ENCODE measurements around the gene FRMD4A. TPM values are rescaled to one million over a fixed set of nuclear protein-coding genes. Genes with fewer than 3 reads are reported as not detected.

Gene FRMD4A
- total RNA-seq, 2 donors from 2014 or later, result 22.3 to 22.4 TPM

- no peaks in the 10 kb centered on the region for H3K9me3 Mint-ChIP-seq
- H3K4me1 Mint-ChIP-seq, result peaks cover 7% of the 10 kb centered on the region
- no peaks in the 10 kb centered on the region for H3K4me1 ChIP-seq (ENCODE audit: control insufficient read depth, insufficient read depth, low read length)
- H3K27me3 Mint-ChIP-seq (ENCODE audit: insufficient read depth), result peaks cover 6% of the 10 kb centered on the region
- H3K9ac ChIP-seq (ENCODE audit: extremely low read depth, low read length, poor library complexity, severe bottlenecking), result no peak overlapping the region
- H3K4me3 Mint-ChIP-seq, result no peak overlapping the region
- H3K36me3 ChIP-seq (ENCODE audit: control insufficient read depth, insufficient read depth, low read length), result no peaks in the 10 kb centered on the region
- no peak for TF ChIP-seq CTCF (conservative IDR thresholded peaks at IDR 0.05)
- H3K9me3 ChIP-seq (ENCODE audit: control insufficient read depth, low read length), result no peaks in the 10 kb centered on the region
- WGBS, 2 experiments (ENCODE audit: insufficient coverage in 1 of 2, insufficient read length in 1 of 2), result 90% methylated on average over 6 to 17 of the region's 17 CpGs
- no peak overlapping the region for H3K4me3 ChIP-seq (ENCODE audit: low read length)
- no peak for DNase-seq
- no peak overlapping the region for H3K27ac Mint-ChIP-seq
- H3K27ac ChIP-seq (ENCODE audit: low read depth, low read length), result no peak overlapping the region
- H3K27me3 ChIP-seq (ENCODE audit: control insufficient read depth, insufficient read depth, low read length, poor library complexity, severe bottlenecking), result no peaks in the 10 kb centered on the region
- H3K36me3 Mint-ChIP-seq (ENCODE audit: low read depth), result no peaks in the 10 kb centered on the region
Observed at GRCh38 chr10:14022954-14023672, 307.6 kb downstream of the FRMD4A start.

- 69 to 74% methylated on average over 4 of the region's 4 CpGs for WGBS, 2 experiments (ENCODE audit: insufficient coverage in 1 of 2, insufficient read length in 1 of 2)
- no peaks in the 10 kb centered on the region for H3K9me3 ChIP-seq (ENCODE audit: control insufficient read depth, low read length)
- TF ChIP-seq CTCF (conservative IDR thresholded peaks at IDR 0.05), result no peak
Observed at GRCh38 chr10:14022052-14022451, 308.7 kb downstream of the FRMD4A start.

GRCh38 chr10:14020037-14020664 lies 310.6 kb downstream of the FRMD4A start:
- H3K36me3 ChIP-seq (ENCODE audit: control insufficient read depth, insufficient read depth, low read length), result no peaks in the 10 kb centered on the region
- Mint-ChIP-seq H3K27me3 (ENCODE audit: insufficient read depth) (peaks cover 9% of the 10 kb centered on the region), H3K4me3 (no peak overlapping the region), H3K27ac (no peak overlapping the region), H3K4me1 (peaks cover 7% of the 10 kb centered on the region), H3K9me3 (no peaks in the 10 kb centered on the region), H3K36me3 (ENCODE audit: low read depth) (no peaks in the 10 kb centered on the region)
- no peak overlapping the region for H3K27ac ChIP-seq (ENCODE audit: low read depth, low read length)
- no peak overlapping the region for H3K9ac ChIP-seq (ENCODE audit: extremely low read depth, low read length, poor library complexity, severe bottlenecking)
- 78 to 86% methylated on average over 7 to 9 of the region's 9 CpGs for WGBS, 2 experiments (ENCODE audit: insufficient coverage in 1 of 2, insufficient read length in 1 of 2)
- H3K4me3 ChIP-seq (ENCODE audit: low read length), result no peak overlapping the region
- TF ChIP-seq CTCF (conservative IDR thresholded peaks at IDR 0.05), result no peak
- H3K9me3 ChIP-seq (ENCODE audit: control insufficient read depth, low read length), result no peaks in the 10 kb centered on the region
- no peaks in the 10 kb centered on the region for H3K4me1 ChIP-seq (ENCODE audit: control insufficient read depth, insufficient read depth, low read length)
- no peak for DNase-seq
- no peaks in the 10 kb centered on the region for H3K27me3 ChIP-seq (ENCODE audit: control insufficient read depth, insufficient read depth, low read length, poor library complexity, severe bottlenecking)

More at GRCh38 chr10:14022052-14022451, 308.7 kb downstream of the FRMD4A start:
- no peak overlapping the region for H3K4me3 Mint-ChIP-seq
- no peaks in the 10 kb centered on the region for H3K9me3 Mint-ChIP-seq
- Histone ChIP-seq H3K9ac (ENCODE audit: extremely low read depth, low read length, poor library complexity, severe bottlenecking) (no peak overlapping the region), H3K4me1 (ENCODE audit: control insufficient read depth, insufficient read depth, low read length) (no peaks in the 10 kb centered on the region), H3K27ac (ENCODE audit: low read depth, low read length) (no peak overlapping the region), H3K4me3 (ENCODE audit: low read length) (no peak overlapping the region), H3K27me3 (ENCODE audit: control insufficient read depth, insufficient read depth, low read length, poor library complexity, severe bottlenecking) (no peaks in the 10 kb centered on the region), H3K36me3 (ENCODE audit: control insufficient read depth, insufficient read depth, low read length) (no peaks in the 10 kb centered on the region)
- H3K27ac Mint-ChIP-seq, result no peak overlapping the region
- DNase-seq, result no peak
- peaks cover 6% of the 10 kb centered on the region for H3K27me3 Mint-ChIP-seq (ENCODE audit: insufficient read depth)
- peaks cover 7% of the 10 kb centered on the region for H3K4me1 Mint-ChIP-seq
- H3K36me3 Mint-ChIP-seq (ENCODE audit: low read depth), result no peaks in the 10 kb centered on the region

Measured in endodermal cell (in vitro differentiated cells).